Measurements from ENCODE around the gene UBAP2L.

GRCh38 chr1:154199563-154199879 lies 21.2 kb upstream of the UBAP2L start:
- TF ChIP-seq CTCF (IDR thresholded peaks at IDR 0.05) (no peak), POLR2A (IDR thresholded peaks at IDR 0.05) (no peak)
